Endodermal cell (in vitro differentiated cells): Measurements from ENCODE around the gene PRORP. TPM values are rescaled to one million over a fixed set of nuclear protein-coding genes. Genes with fewer than 3 reads are reported as not detected.

Experiments used
- DNase-seq: peaks from one replicate; pipeline ENCODE4 v3.0.0-alpha.2; 2017
- H3K27ac ChIP-seq: 2 replicates; pipeline ENCODE4 v1.5.1; 2013; ENCODE audit warnings: mild to moderate bottlenecking, low read depth, low read length, moderate library complexity
- H3K27me3 ChIP-seq: 2 replicates; pipeline ENCODE4 v1.6.1; 2013; ENCODE audit warnings: mild to moderate bottlenecking, low read length, moderate library complexity; ENCODE audit not compliant: insufficient read depth, control insufficient read depth, poor library complexity, severe bottlenecking
- H3K36me3 ChIP-seq: 2 replicates; pipeline ENCODE4 v1.7.0; 2013; ENCODE audit warnings: mild to moderate bottlenecking, low read length, moderate library complexity; ENCODE audit not compliant: control insufficient read depth, insufficient read depth
- H3K4me1 ChIP-seq: one replicate; pipeline ENCODE4 v1.7.0; 2013; ENCODE audit warnings: low read length; ENCODE audit not compliant: control insufficient read depth, insufficient read depth
- H3K4me3 ChIP-seq: 2 replicates; pipeline ENCODE4 v1.5.1; 2013; ENCODE audit warnings: mild to moderate bottlenecking, low read length, moderate library complexity
- H3K9ac ChIP-seq: 2 replicates; pipeline ENCODE4 v1.6.1; 2013; ENCODE audit warnings: mild to moderate bottlenecking, low read length, moderate library complexity; ENCODE audit not compliant: poor library complexity, severe bottlenecking; ENCODE audit errors: extremely low read depth
- H3K9me3 ChIP-seq: 2 replicates; pipeline ENCODE4 v1.6.1; 2013; ENCODE audit warnings: mild to moderate bottlenecking, low read length, moderate library complexity; ENCODE audit not compliant: control insufficient read depth
- H3K27ac Mint-ChIP-seq: 2 replicates; pipeline ENCODE4 v1.8.0; 2020; ENCODE audit warnings: mixed read lengths
- H3K27me3 Mint-ChIP-seq: 2 replicates; pipeline ENCODE4 v1.8.0; 2021; ENCODE audit warnings: mild to moderate bottlenecking, mixed read lengths; ENCODE audit not compliant: insufficient read depth
- H3K36me3 Mint-ChIP-seq: 2 replicates; pipeline ENCODE4 v1.8.0; 2020; ENCODE audit warnings: low read depth, mixed read lengths
- H3K4me1 Mint-ChIP-seq: 2 replicates; pipeline ENCODE4 v1.8.0; 2020; ENCODE audit warnings: mixed read lengths
- H3K4me3 Mint-ChIP-seq: 2 replicates; pipeline ENCODE4 v1.8.0; 2020; ENCODE audit warnings: mild to moderate bottlenecking, moderate library complexity, mixed read lengths
- H3K9me3 Mint-ChIP-seq: 2 replicates; pipeline ENCODE4 v1.8.0; 2020; ENCODE audit warnings: mild to moderate bottlenecking, mixed read lengths
- WGBS, 2 experiments: methylation state at CpG; one replicate each; pipeline versions ENCODE4 v1.1.5 to v1.1.7; 2013; ENCODE audit warnings: missing lambda C conversion rate in 2 of 2, mixed read lengths in 1 of 2; ENCODE audit not compliant: insufficient coverage in 1 of 2, insufficient read length in 1 of 2; 5-methylcytosine and 5-hydroxymethylcytosine counted together
- total RNA-seq, 2 donors: library from RNA; stranded (reverse); fragmentation: NEBNext Ultra II Directional in 1 of 2; extraction: Animal tissue kit (Norgen Biotek cat#: 25700) in 1 of 2; gene quantifications; 2 replicates in 1 of 2; 3 replicates in 1 of 2; pipeline ENCODE4 v1.2.1, GENCODE V29; 2021
- TF ChIP-seq, protein P1 (sequence below): fragments of 200-600 bp; sonication (generic); conservative IDR thresholded peaks from 2 replicates; pipeline ENCODE4 v1.5.0; 2021; ENCODE audit warnings: antibody characterized with exemption, mild to moderate bottlenecking

PRORP gene
- total RNA-seq, 2 donors from 2014 or later: 45.6 to 57.2 TPM

GRCh38 chr14:35134329-35135123, 12.2 kb downstream of the PRORP start:
- Histone ChIP-seq H3K27me3 (no peaks in the 10 kb centered on the region), H3K36me3 (peaks cover 51% of the 10 kb centered on the region), H3K27ac (no peak overlapping the region), H3K4me3 (no peak overlapping the region), H3K9ac (no peak overlapping the region), H3K4me1 (no peaks in the 10 kb centered on the region), H3K9me3 (peaks cover 4% of the 10 kb centered on the region)
- WGBS, 2 experiments: 99 to 100% methylated on average over 1 to 3 of the region's 4 CpGs
- H3K36me3 Mint-ChIP-seq: peaks cover 36% of the 10 kb centered on the region
- no peak overlapping the region for H3K4me3 Mint-ChIP-seq
- no peaks in the 10 kb centered on the region for H3K9me3 Mint-ChIP-seq
- TF ChIP-seq, protein P1, sequence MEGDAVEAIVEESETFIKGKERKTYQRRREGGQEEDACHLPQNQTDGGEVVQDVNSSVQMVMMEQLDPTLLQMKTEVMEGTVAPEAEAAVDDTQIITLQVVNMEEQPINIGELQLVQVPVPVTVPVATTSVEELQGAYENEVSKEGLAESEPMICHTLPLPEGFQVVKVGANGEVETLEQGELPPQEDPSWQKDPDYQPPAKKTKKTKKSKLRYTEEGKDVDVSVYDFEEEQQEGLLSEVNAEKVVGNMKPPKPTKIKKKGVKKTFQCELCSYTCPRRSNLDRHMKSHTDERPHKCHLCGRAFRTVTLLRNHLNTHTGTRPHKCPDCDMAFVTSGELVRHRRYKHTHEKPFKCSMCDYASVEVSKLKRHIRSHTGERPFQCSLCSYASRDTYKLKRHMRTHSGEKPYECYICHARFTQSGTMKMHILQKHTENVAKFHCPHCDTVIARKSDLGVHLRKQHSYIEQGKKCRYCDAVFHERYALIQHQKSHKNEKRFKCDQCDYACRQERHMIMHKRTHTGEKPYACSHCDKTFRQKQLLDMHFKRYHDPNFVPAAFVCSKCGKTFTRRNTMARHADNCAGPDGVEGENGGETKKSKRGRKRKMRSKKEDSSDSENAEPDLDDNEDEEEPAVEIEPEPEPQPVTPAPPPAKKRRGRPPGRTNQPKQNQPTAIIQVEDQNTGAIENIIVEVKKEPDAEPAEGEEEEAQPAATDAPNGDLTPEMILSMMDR: no peak
- H3K4me1 Mint-ChIP-seq: peaks cover 3% of the 10 kb centered on the region
- H3K27ac Mint-ChIP-seq: peak overlapping the region; percentile 44
- H3K27me3 Mint-ChIP-seq: no peaks in the 10 kb centered on the region
- DNase-seq: no peak

GRCh38 chr14:35138585-35138984, 16.2 kb downstream of the PRORP start:
- Histone ChIP-seq H3K27ac (no peak overlapping the region), H3K9ac (no peak overlapping the region), H3K9me3 (no peaks in the 10 kb centered on the region), H3K27me3 (no peaks in the 10 kb centered on the region), H3K36me3 (peaks cover 28% of the 10 kb centered on the region), H3K4me3 (no peak overlapping the region), H3K4me1 (no peaks in the 10 kb centered on the region)
- Mint-ChIP-seq H3K27me3 (no peaks in the 10 kb centered on the region), H3K36me3 (peaks cover 18% of the 10 kb centered on the region), H3K4me3 (no peak overlapping the region), H3K4me1 (no peaks in the 10 kb centered on the region), H3K9me3 (no peaks in the 10 kb centered on the region), H3K27ac (no peak overlapping the region)
- TF ChIP-seq, protein P1: no peak
- no peak for DNase-seq
- WGBS, 2 experiments: 94 to 95% methylated on average over 4 to 5 of the region's 5 CpGs

GRCh38 chr14:35140718-35141581, 18.6 kb downstream of the PRORP start:
- TF ChIP-seq, protein P1: no peak
- WGBS, 2 experiments: 96 to 100% methylated on average over 1 of the region's 2 CpGs
- Histone ChIP-seq H3K4me1 (no peaks in the 10 kb centered on the region), H3K27ac (no peak overlapping the region), H3K36me3 (peaks cover 20% of the 10 kb centered on the region), H3K9ac (no peak overlapping the region), H3K9me3 (no peaks in the 10 kb centered on the region), H3K4me3 (no peak overlapping the region), H3K27me3 (no peaks in the 10 kb centered on the region)
- H3K27ac Mint-ChIP-seq: no peak overlapping the region
- no peaks in the 10 kb centered on the region for H3K9me3 Mint-ChIP-seq
- DNase-seq: no peak
- peaks cover 2% of the 10 kb centered on the region for H3K36me3 Mint-ChIP-seq
- no peaks in the 10 kb centered on the region for H3K4me1 Mint-ChIP-seq
- no peak overlapping the region for H3K4me3 Mint-ChIP-seq
- no peaks in the 10 kb centered on the region for H3K27me3 Mint-ChIP-seq
